Hepatocyte (in vitro differentiated cells): ENCODE results near the gene MAPK6.

ENCODE experiments used
- CTCF ChIP-seq: fragments of 200-600 bp; sonication (generic); IDR thresholded peaks from 2 replicates; pipeline ENCODE4 v1.5.1; 2016; ENCODE audit warnings: antibody characterized with exemption, mild to moderate bottlenecking; ENCODE audit not compliant: poor library complexity
- EZH2 ChIP-seq: fragments of 200-600 bp; sonication (generic); IDR thresholded peaks from 2 replicates; pipeline ENCODE4 v1.6.1; 2016; ENCODE audit warnings: antibody characterized with exemption, mild to moderate bottlenecking, borderline replicate concordance
- EZH2phosphoT487 ChIP-seq: fragments of 200-600 bp; sonication (generic); IDR thresholded peaks from one replicate; pipeline ENCODE4 v1.6.1; 2018; ENCODE audit warnings: antibody characterized with exemption, mild to moderate bottlenecking, low read depth, moderate library complexity; ENCODE audit not compliant: unreplicated experiment, severe bottlenecking

GRCh38 chr15:52052066-52052935, 33.3 kb downstream of the MAPK6 start:
- TF ChIP-seq CTCF (no peak), EZH2 (no peak), EZH2phosphoT487 (no peak)
